ENCODE measurements around the gene RB1.

The RB1 gene

DNA sequence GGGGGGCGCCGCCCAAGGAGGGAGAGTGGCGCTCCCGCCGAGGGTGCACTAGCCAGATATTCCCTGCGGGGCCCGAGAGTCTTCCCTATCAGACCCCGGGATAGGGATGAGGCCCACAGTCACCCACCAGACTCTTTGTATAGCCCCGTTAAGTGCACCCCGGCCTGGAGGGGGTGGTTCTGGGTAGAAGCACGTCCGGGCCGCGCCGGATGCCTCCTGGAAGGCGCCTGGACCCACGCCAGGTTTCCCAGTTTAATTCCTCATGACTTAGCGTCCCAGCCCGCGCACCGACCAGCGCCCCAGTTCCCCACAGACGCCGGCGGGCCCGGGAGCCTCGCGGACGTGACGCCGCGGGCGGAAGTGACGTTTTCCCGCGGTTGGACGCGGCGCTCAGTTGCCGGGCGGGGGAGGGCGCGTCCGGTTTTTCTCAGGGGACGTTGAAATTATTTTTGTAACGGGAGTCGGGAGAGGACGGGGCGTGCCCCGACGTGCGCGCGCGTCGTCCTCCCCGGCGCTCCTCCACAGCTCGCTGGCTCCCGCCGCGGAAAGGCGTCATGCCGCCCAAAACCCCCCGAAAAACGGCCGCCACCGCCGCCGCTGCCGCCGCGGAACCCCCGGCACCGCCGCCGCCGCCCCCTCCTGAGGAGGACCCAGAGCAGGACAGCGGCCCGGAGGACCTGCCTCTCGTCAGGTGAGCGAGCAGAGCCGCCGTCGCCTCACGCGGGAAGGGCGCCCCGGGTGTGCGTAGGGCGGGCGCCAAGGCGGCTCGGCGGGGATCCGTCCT is at the start of gene RB1:
Gene RB1 (plus strand): TSS at position 393 of the 784 bp plus-strand sequence. CDS start 162 bp downstream, at position 555.
- DNase-seq (ENCODE audit: low read depth, low spot score): peak; percentile 80

DNA sequence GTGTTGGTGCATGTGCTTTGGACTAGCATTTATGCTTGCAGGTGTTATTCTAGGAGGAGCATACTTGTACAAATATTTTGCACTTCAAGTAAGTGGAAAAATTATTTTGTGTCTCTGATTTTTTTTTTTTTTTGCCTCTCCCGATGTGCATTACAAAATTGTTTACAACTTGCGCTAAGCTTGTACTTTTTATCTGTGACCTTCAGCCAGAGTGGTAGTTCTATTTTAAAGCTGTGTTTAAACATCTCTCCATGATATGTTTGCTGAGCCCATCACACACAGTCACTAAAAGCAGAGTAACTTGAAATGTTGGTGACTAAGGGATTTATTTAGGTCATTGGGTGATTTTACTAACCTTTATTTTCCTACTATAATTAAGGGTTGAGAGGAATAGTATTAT is 49.7 kb upstream of the RB1 start:
- DNase-seq (ENCODE audit: low read depth, low spot score): no peak

DNA sequence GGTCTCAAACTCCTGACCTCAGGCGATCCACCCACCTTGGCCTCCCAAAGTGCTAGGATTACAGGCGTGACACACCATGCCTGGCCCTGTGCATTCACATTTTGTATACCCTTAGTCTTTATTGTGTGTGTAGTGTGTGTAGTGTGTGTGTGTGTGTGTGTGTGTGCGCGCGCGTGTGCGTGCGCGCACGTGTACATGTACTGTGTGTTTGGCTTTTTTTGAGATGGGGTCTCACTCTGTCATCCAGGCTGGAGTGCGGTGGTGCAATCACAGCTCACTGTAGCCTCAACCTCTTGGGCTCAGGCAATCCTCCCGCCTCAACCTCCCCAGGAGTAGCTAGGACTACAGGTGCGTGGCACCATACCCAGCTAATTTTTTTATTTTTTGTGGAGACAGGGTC is 48.5 kb upstream of the RB1 start:
- no peak for DNase-seq (ENCODE audit: low read depth, low spot score)

DNA sequence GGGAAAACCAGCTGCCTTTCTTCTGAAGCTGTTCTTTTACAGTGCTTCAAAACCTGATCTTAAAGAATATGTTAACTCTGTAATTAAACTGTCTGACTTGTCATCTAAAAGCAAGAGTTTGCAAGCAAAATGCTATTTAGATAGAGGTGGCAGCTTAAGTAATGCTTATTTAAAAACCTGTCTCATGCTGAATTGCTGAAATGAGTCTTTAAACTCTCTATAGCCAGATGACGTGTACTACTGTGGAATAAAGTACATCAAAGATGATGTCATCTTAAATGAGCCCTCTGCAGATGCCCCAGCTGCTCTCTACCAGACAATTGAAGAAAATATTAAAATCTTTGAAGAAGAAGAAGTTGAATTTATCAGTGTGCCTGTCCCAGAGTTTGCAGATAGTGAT is 47.6 kb upstream of the RB1 start:
- no peak for DNase-seq (ENCODE audit: low read depth, low spot score)

DNA sequence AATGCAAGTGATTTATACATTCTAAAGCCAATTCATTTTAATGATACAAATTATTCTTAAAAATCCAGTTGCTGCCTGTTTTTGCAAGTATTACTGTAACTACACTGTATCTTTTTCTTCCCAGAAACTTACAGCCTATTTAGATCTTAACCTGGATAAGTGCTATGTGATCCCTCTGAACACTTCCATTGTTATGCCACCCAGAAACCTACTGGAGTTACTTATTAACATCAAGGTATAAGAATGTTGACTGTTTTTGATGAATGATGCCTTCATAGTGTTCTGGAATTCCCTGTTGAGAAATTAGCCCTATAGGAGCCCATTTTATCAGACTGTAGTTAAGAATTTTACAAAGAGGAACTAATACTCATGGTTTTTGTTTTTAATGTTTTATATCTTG is 45.5 kb upstream of the RB1 start:
- DNase-seq (ENCODE audit: low read depth, low spot score): no peak

DNA sequence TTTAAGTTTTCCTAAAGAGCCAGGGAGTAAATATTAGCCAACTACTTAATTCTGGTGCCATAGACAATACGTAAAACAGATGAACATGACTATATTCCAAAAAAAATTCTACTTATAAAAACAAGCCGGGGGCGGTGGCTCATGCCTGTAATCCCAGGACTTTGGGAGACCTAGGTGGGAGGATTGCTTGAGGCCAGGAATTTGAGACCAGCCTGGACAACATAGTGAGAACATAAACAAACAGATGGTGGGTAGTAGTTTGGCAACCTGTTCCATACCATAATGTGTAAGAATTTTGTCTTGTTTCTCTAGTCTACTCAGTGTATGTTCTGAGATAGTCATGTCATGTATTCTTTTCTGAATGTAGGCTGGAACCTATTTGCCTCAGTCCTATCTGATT is 45.1 kb upstream of the RB1 start:
- DNase-seq (ENCODE audit: low read depth, low spot score): no peak

DNA sequence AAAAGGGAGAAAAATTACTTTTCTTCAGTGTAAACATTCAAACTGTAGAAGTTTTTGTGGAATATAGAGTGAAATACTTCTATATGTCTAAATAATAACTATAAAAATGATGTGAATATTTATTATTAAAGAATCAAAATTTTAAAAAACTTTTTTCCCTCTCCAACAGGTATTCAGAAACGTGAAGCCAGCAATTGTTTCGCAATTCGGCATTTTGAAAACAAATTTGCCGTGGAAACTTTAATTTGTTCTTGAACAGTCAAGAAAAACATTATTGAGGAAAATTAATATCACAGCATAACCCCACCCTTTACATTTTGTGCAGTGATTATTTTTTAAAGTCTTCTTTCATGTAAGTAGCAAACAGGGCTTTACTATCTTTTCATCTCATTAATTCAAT is 42.6 kb upstream of the RB1 start:
- DNase-seq (ENCODE audit: low read depth, low spot score): no peak

DNA sequence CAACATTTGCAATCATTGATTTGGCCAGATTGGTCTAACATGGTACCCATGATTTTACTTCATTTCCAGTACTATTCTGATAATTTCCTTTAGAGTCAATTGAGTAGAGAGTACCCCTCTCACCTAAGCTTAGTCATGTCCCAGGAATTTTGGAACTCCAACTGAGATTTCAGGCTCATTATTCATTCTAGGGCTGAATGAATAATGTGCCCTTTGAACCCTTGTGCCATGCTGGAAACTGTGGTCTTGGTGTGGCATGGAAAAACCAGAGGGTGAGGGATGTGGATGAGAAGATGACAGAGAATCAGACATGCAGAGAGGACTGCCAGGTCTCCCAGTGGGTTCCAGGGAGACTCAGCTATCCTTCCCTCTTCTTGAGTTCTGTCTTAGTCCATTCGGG is 40.4 kb upstream of the RB1 start:
- no peak for DNase-seq (ENCODE audit: low read depth, low spot score)

DNA sequence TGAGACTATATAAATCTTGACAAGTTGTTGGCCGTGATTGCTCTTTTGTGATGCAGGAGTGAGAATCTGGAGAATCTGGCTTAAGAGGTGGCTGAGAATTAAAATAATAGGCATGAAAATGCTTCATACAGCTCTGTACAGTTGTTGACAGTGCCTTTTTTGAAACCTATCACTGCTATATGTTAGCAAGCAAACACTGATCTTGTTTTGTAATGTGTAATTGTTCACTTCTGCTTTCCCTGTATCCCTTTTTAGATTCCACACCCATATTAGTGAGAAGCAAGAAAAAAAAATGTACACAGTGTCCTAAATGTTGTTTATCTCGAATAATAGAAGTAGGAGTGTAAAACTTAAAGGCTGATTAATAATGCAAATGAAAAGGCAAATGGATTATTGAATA is 39.5 kb upstream of the RB1 start:
- DNase-seq (ENCODE audit: low read depth, low spot score): no peak

DNA sequence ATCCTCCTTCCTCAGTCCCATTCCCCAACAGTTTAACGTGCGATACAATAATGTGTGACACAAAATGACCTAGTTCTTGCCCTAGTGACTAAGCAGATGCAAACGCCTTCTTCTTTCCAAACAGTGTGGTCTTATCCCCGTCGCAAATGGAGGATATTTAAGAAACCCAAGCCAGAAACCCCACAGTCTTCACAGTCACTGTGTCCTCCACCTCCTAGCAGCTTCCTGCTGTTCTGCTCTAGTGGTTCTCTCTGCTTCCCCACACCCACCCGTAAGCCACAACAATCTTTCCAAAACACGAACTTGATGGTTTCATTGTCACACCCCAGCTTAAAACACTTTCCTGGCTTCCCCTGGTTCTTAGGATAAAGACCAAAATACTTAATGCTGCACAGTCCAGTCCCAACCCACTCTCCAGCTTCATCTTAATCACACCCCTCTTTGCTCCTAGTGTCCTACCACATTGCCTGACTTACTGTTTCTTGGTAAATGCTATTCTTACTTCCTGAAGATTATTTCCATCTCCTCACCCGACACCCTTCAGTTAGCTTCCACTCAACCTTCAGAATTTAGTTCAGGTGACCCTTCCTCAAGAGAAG is 38.2 kb upstream of the RB1 start:
- no peak for DNase-seq (ENCODE audit: low read depth, low spot score)

DNA sequence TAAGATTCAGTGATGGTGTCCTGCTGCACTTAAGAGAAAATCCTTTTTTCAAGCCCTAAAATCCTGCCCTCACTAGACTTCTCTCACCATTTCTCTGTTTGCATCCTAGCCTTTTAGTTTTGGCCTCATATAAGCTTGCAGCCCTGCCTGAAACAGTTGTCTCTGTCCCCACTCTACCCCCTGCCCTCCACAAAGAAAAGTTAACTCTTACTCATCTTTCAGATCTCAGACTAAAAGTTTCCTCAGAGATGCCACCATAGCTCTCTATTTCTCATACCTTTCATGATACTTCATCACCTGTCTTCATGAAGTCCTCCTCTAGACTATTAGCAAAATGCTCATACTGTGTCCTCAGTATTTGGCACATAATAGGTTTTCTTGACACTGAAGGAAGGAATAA is 37.4 kb upstream of the RB1 start:
- no peak for DNase-seq (ENCODE audit: low read depth, low spot score)

- no peak for DNase-seq (ENCODE audit: low read depth, low spot score)
Measured at GRCh38 chr13:48266701-48267639, 36.6 kb upstream of the RB1 start.

DNA sequence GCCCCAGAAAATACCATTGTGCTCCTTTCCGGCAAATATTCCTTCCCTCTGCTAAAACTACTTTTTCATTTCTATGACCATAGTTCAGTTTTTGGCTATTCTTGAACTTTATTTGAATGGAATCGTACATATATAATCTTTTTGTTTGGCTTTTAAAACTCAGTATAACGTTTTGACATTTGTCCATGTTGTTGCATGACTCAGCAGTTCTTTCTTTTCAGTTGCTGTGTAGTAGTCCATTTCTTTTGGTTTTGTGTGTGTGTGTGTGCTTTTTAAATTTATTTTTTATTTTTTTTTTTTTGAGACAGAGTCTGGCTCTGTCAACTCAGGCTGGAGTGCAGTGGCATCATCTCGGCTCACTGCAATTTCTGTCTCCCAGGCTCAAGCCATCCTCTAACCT is 35.5 kb upstream of the RB1 start:
- DNase-seq (ENCODE audit: low read depth, low spot score): no peak

GRCh38 chr13:48273346-48273745 is 30.2 kb upstream of the RB1 start:
- DNase-seq (ENCODE audit: low read depth, low spot score): no peak

DNA sequence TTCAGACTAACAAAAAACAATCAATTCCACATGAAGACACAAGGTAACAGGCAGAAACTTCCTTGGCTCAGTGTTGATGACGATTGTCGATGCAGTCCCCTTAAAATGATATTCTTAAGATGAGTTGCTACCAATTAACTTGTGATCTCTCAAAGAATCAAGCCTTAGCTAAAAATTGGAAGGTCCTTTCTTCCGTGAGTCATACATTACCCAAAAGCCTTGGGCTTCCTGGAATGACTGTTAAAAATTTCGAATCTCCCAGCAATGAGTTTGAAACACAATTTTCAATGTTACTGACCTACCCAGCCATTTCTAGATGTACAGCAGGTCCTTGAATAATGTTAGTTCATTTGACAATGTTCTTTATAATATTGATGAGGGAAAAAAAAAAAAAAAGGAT is 28.0 kb upstream of the RB1 start:
- no peak for DNase-seq (ENCODE audit: low read depth, low spot score)

- no peak for DNase-seq (ENCODE audit: low read depth, low spot score)
Measured at GRCh38 chr13:48278806-48279205, 24.7 kb upstream of the RB1 start.

GRCh38 chr13:48281556-48281955 is 22.0 kb upstream of the RB1 start:
- DNase-seq (ENCODE audit: low read depth, low spot score): no peak

DNA sequence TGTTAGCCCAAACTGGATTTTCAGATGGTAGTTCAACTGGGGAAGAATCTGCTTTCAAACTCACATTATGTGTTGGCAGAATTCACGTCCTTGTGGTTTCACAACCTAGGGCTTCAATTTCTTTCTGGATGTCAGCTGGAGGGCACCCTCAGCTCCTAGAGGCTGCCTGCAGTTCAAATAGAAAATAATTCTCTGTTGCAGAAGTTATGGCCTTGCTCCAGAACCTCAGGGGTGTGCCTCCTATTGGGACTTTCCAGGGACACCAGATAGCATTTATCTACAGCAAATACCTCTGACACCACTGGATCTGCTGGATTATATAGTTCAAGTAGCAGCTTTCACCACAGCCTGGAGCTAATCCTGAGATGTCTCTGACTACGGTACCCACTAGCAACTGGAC is 11.8 kb upstream of the RB1 start:
- no peak for DNase-seq (ENCODE audit: low read depth, low spot score)

- no peak for DNase-seq (ENCODE audit: low read depth, low spot score)
Measured at GRCh38 chr13:48292650-48293049, 10.9 kb upstream of the RB1 start.

GRCh38 chr13:48294653-48295052 is 8.9 kb upstream of the RB1 start:
- DNase-seq (ENCODE audit: low read depth, low spot score): no peak

- no peak for DNase-seq (ENCODE audit: low read depth, low spot score)
Measured at GRCh38 chr13:48295271-48295670, 8.3 kb upstream of the RB1 start.

DNA sequence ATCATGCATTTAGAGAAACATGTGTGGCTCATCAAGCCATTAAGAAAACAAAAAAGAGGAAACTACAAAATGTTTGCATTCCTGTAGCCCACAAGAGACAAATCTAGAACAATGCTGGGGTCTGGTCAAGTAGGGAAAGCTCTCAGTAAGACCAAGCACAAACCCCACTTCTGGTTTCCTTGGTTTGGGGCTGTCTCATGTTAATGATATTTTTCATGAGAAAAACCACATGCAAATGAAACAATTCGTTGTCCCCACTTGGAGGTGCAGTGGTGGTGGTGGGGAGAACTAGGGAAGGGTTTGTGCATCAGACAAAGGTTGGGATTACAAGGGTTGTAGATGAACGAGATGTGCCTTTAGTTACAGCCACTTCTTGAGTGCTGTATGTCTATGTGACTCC is 7.0 kb upstream of the RB1 start:
- DNase-seq (ENCODE audit: low read depth, low spot score): no peak

Measured in activated CD4-positive, CD25-positive, alpha-beta regulatory T cell treated with anti-CD3 and anti-CD28 coated beads, Interleukin-2, amount 50 U/mL, for 16 hours (primary cell).